Stomach (tissue), 4 donors: ENCODE measurements around the gene PERP.

Experiments used
- POLR2A ChIP-seq, 4 donors: fragments of 450-650 bp; IDR thresholded peaks; one replicate each; pipeline ENCODE4 v1.6.1; 2016; ENCODE audit warnings: antibody characterized with exemption in 4 of 4, control low read depth in 2 of 4, mild to moderate bottlenecking in 1 of 4, moderate library complexity in 1 of 4
- POLR2AphosphoS5 ChIP-seq, 3 donors: sonication (generic); formaldehyde crosslinking; IDR thresholded peaks; one replicate each; pipeline ENCODE4 v1.6.1; 2016; ENCODE audit warnings: antibody characterized with exemption in 3 of 3
- TF ChIP-seq, protein P1 (sequence below), 7 experiments: fragments of 450-650 bp in 4 of 7; fragments of 200-600 bp in 3 of 7; sonication (generic) in 3 of 7; IDR thresholded peaks; one replicate each; pipeline ENCODE4 v1.5.1; 2016 to 2019; ENCODE audit warnings: antibody characterized with exemption in 7 of 7, control low read depth in 2 of 7, mild to moderate bottlenecking in 1 of 7

- TF ChIP-seq, protein P1, sequence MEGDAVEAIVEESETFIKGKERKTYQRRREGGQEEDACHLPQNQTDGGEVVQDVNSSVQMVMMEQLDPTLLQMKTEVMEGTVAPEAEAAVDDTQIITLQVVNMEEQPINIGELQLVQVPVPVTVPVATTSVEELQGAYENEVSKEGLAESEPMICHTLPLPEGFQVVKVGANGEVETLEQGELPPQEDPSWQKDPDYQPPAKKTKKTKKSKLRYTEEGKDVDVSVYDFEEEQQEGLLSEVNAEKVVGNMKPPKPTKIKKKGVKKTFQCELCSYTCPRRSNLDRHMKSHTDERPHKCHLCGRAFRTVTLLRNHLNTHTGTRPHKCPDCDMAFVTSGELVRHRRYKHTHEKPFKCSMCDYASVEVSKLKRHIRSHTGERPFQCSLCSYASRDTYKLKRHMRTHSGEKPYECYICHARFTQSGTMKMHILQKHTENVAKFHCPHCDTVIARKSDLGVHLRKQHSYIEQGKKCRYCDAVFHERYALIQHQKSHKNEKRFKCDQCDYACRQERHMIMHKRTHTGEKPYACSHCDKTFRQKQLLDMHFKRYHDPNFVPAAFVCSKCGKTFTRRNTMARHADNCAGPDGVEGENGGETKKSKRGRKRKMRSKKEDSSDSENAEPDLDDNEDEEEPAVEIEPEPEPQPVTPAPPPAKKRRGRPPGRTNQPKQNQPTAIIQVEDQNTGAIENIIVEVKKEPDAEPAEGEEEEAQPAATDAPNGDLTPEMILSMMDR (IDR thresholded peaks at IDR 0.05) = no peak
- TF ChIP-seq POLR2AphosphoS5 (IDR thresholded peaks at IDR 0.05) = no peak
- no peak for TF ChIP-seq POLR2A (IDR thresholded peaks at IDR 0.05)
These were observed 54.4 kb downstream of the PERP start for GRCh38 chr6:138052783-138053182.
